GM21825 (cell line): ENCODE data around the gene TECTA.
"Not testable (repeated sequence)": the region's sequence is repeated elsewhere in the genome, so short reads cannot be mapped to it uniquely, and the experiment has no call there.

Experiments used
- ATAC-seq: cut with Tn5 transposase; IDR thresholded peaks from one replicate; pipeline ENCODE4 v1.9.1; 2021; ENCODE audit warnings: mild to moderate bottlenecking, moderate library complexity; ENCODE audit not compliant: unreplicated experiment

TECTA gene

DNA sequence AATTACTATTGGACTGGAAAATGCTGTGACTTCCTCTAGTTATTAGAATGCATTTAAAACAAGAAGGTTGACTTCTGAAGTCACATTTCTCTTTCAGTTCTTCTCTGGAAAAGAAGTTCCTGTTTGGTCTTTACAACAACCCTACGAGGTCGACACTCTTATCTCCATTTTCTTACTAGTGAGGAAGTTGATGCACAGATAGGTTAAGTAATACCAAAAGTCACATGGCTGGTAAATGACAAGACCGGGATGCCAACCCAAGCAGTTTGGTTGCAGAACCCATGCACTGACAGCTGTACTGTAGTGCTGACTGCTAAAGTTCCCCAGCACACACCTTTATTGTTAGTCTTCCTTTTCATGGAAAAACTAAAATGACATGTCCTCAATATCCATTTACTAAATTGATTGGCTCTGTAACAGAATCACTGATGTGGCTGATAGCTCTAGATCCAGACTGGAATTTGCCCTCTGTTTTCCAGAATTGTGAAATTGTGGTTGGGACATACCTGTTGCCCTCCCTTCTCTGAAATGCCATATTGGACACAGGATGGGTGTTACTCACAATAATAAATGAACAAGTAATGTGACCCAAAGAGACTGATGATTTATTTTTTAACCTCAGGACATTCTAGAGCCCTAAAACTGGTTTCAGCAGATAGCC lies 9.4 kb upstream of the TECTA start:
- ATAC-seq = no peak

- no peak for ATAC-seq
These were observed 5.5 kb upstream of the TECTA start for GRCh38 chr11:121095561-121095960.

- ATAC-seq = no peak
These were observed 1.7 kb upstream of the TECTA start for GRCh38 chr11:121099364-121099763.

DNA sequence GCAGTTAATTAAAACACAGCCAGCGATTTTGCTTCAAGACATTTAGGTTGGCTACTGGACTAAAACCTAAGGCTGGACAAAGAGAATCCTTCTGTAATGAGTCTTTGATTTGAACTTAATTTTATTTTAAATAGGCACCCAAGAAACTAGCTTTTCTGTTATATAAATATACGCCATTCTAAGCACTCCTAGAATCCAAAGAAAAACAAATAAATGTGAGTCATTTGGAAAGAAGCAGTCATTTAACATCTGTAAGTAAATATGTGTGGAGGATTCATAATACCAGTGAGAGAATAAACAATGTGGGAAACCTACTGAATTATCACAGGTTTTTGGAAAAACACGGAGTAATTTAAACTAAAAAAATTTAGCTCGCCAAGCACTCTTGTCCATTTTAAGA lies 1.2 kb upstream of the TECTA start:
- no peak for ATAC-seq

DNA sequence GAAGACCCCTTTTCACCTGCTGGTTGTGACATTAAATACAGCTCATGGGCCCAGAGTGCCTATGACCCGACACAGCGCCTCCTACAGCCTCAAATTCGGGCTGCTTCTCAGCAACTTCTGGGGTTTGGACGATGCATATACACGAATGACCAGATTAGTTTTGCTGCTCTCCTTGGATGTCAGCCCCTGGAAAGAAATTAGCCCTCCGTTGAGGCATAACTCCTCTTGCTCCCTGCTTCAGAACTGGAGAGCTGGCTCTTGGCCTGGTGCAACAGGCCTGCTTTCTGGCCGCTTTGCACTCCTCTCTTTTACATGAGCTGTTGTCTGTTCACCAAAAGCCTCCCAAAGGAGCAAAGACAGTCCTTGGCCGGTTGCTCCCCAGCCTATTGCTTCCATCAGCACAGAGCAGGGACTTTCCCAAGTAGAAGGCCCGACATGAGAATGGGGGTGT lies 3.3 kb downstream of the TECTA start:
- ATAC-seq = no peak

GRCh38 chr11:121105063-121105480 lies 4.0 kb downstream of the TECTA start:
- no peak for ATAC-seq

GRCh38 chr11:121105481-121106195 lies 4.6 kb downstream of the TECTA start:
- no peak for ATAC-seq

GRCh38 chr11:121106812-121107211 lies 5.8 kb downstream of the TECTA start:
- ATAC-seq = no peak

- ATAC-seq = no peak
These were observed 7.4 kb downstream of the TECTA start for GRCh38 chr11:121108413-121108812.

DNA sequence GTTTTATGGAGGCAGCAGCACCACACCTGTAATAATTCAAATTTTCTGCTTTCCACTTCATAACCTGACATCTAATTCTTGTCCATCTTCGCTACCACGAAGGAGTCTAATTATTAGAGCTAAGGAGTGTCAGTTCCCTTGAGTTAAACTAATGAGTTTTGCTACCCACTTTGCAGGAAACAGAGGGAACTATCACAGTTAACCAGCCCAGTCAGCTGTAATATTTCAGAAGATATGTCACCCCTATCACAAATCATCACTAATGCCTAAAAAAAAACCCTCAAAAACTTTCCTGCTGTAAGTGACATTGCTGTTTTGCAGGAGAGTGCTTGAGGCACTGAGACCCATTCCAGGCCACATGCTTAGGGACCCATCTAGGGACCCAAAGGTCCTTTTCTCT lies 8.4 kb downstream of the TECTA start:
- ATAC-seq = no peak

DNA sequence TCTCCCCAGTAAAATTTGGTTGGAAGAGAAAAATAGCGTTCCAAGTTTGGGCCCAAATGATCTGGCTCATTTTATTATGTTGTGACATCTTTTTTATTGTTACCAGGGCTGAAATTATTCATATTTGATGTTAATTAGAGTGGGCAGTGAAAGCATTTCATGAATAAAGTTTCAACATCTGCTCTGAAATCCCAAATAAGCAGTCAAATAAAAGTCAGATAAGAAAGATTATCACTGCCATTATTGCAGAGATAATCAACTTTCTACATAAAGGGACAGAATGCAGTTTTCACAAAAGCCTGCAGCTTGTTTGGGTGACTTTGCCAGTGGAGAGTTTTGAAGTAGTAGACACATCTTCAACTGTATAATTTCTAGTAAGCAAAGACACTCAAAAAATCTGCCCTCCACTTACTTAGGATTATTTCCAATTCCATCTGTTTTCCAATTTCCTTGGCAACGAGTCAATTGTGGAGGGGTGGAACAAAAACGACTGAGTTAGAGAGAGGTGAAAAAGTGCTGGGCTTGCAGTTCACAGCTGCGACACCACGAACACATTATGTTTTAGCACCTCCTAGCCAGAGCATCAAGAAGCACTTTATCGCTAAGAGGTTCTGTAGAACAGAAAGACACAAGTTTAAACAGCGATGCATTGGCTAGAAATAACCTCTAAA lies 9.0 kb downstream of the TECTA start:
- ATAC-seq = no peak

- ATAC-seq = no peak
These were observed 10.1 kb downstream of the TECTA start for GRCh38 chr11:121110871-121111724.

- peak; percentile 65 for ATAC-seq
These were observed 11.7 kb downstream of the TECTA start for GRCh38 chr11:121112498-121113455.

DNA sequence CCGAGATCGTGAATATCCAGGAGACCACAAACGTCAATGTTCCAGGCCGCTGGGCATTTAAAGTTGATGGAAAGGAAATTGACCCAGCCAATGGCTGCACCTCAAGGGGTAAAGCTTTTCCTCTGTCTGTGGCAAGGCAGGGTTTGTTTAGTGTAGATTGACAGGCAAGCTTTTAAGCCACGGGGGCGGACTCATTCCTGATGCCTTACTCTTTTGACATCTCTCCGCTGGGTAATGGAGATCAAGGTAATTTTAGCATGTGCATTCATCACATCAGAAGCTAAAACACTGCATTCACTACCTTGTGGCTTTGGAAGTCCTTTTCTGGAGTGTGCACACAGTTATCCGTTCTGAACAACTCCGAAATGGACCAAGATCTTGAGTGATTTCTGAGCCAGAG lies 12.6 kb downstream of the TECTA start:
- ATAC-seq = no peak

GRCh38 chr11:121115024-121115423 lies 14.0 kb downstream of the TECTA start:
- not testable (repeated sequence) for ATAC-seq

DNA sequence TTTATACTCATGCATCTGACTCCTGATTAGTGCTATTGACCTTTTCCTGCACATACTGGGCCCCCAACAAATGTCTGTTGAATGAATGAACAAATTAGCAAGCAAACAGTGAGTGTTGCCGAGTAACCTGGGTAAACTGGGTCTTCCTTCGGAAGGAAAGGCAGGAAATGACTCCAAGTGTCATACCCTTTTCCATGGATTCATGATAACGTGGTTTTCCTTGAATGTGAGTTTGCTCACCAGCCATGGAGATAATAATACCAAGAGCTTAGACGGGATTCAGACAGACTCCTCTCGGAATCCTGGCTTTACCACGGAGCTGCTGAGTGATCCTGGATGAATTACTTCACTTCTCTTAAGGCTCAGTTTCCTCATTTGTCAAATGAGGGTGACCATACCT lies 16.7 kb downstream of the TECTA start:
- ATAC-seq = no peak

DNA sequence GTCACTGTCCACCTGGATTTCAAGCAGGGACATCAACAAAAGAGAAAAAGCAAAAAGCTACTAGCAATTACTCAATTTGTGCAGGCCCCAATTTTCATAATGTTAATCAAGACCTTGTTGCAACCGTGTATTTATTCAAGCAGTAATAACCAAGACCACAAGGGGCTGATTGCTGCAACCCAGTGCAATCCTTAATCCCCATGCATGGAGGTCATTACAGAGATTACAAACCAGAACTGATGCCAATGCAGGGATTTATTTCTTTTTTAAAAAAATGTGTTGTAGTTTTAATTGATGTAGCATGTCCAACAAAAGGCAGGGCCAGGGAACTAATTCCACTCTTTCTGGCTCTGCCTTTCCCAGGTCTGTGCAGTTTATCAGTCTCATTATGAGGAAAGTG lies 18.4 kb downstream of the TECTA start:
- no peak for ATAC-seq

- no peak for ATAC-seq
These were observed 21.3 kb downstream of the TECTA start for GRCh38 chr11:121122328-121122727.

- no peak for ATAC-seq
These were observed 22.5 kb downstream of the TECTA start for GRCh38 chr11:121123496-121124069.

- ATAC-seq = no peak
These were observed 26.8 kb downstream of the TECTA start for GRCh38 chr11:121127809-121128208.
